Measurements from ENCODE around the gene TMPRSS9. TPM values are rescaled to one million over a fixed set of nuclear protein-coding genes. Genes with fewer than 3 reads are reported as not detected.

TMPRSS9 gene
- total and polyA plus RNA-seq, 11 donors = 0.09 to 0.19 TPM; not detected in 9

GRCh38 chr19:2365201-2365970 is 5.3 kb downstream of the TMPRSS9 start:
- no peak for DNase-seq
- TF ChIP-seq CTCF (IDR thresholded peaks at IDR 0.05) (no peak), POLR2A (IDR thresholded peaks at IDR 0.05) (no peak)
- Histone ChIP-seq H3K4me1 (peaks cover 0 to 4% (median 0%) of the 10 kb centered on the region in 12 donors), H3K9me3 (peaks cover 0 to 7% (median 0%) of the 10 kb centered on the region in 12 donors), H3K27ac (no peak overlapping the region), H3K27me3 (peaks cover 8 to 53% (median 28%) of the 10 kb centered on the region in 9 donors), H3K36me3 (no peaks in the 10 kb centered on the region), H3K4me3 (no peak overlapping the region)
- ATAC-seq = no peak
- intact Hi-C loops (cut with DNase I) = no loop called here
- 35 to 55% (median 47%) methylated on average over 10 of the region's 10 CpGs for WGBS, 4 donors

GRCh38 chr19:2371656-2372055 is 11.6 kb downstream of the TMPRSS9 start:
- WGBS, 4 donors = 65 to 79% (median 74%) methylated on average over 16 of the region's 16 CpGs
- Histone ChIP-seq H3K27me3 (peaks cover 0 to 25% (median 0%) of the 10 kb centered on the region in 9 donors), H3K4me3 (no peak overlapping the region), H3K36me3 (no peaks in the 10 kb centered on the region), H3K27ac (no peak overlapping the region), H3K9me3 (peaks cover 0 to 7% (median 0%) of the 10 kb centered on the region in 12 donors), H3K4me1 (no peaks in the 10 kb centered on the region)
- TF ChIP-seq POLR2A (IDR thresholded peaks at IDR 0.05) (no peak), CTCF (IDR thresholded peaks at IDR 0.05) (no peak)
- DNase-seq (no peak), ATAC-seq (no peak)
- intact Hi-C loops (cut with DNase I) = no loop called here

- Histone ChIP-seq H3K4me3 (no peak overlapping the region), H3K27me3 (peaks cover 0 to 25% (median 0%) of the 10 kb centered on the region in 9 donors), H3K36me3 (no peaks in the 10 kb centered on the region), H3K4me1 (no peaks in the 10 kb centered on the region), H3K27ac (no peak overlapping the region), H3K9me3 (peaks cover 0 to 7% (median 0%) of the 10 kb centered on the region in 12 donors)
- intact Hi-C loops (cut with DNase I) = no loop called here
- 49 to 57% (median 53%) methylated on average over 11 of the region's 11 CpGs for WGBS, 4 donors
- TF ChIP-seq POLR2A (IDR thresholded peaks at IDR 0.05) (no peak), CTCF (IDR thresholded peaks at IDR 0.05) (no peak)
- no peak for DNase-seq
- ATAC-seq = no peak
These were observed 12.1 kb downstream of the TMPRSS9 start for GRCh38 chr19:2372076-2372612.

GRCh38 chr19:2374808-2375207 is 14.7 kb downstream of the TMPRSS9 start:
- Histone ChIP-seq H3K27me3 (peaks cover 0 to 25% (median 0%) of the 10 kb centered on the region in 9 donors), H3K4me1 (no peaks in the 10 kb centered on the region), H3K36me3 (no peaks in the 10 kb centered on the region), H3K4me3 (no peak overlapping the region), H3K9me3 (peaks cover 0 to 5% (median 0%) of the 10 kb centered on the region in 12 donors), H3K27ac (no peak overlapping the region)
- 83 to 85% (median 84%) methylated on average over 13 of the region's 13 CpGs for WGBS, 4 donors
- DNase-seq = no peak
- intact Hi-C loops (cut with DNase I) = no loop called here
- ATAC-seq = no peak
- TF ChIP-seq POLR2A (IDR thresholded peaks at IDR 0.05) (no peak), CTCF (IDR thresholded peaks at IDR 0.05) (no peak)

Data from heart left ventricle (tissue), 16 donors.